ENCODE measurements around the gene SUV39H1. TPM values are rescaled to one million over a fixed set of nuclear protein-coding genes. Genes with fewer than 3 reads are reported as not detected.
A peak's percentile ranks its signal among the peaks of the same experiment; 100 is the strongest.
"Not testable (repeated sequence)": the region's sequence is repeated elsewhere in the genome, so short reads cannot be mapped to it uniquely, and the experiment has no call there.

The SUV39H1 gene, protein sequence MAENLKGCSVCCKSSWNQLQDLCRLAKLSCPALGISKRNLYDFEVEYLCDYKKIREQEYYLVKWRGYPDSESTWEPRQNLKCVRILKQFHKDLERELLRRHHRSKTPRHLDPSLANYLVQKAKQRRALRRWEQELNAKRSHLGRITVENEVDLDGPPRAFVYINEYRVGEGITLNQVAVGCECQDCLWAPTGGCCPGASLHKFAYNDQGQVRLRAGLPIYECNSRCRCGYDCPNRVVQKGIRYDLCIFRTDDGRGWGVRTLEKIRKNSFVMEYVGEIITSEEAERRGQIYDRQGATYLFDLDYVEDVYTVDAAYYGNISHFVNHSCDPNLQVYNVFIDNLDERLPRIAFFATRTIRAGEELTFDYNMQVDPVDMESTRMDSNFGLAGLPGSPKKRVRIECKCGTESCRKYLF
- total RNA-seq: 5.5 and 8.1 TPM in 2 replicates
- 6.7 and 6.9 TPM in 2 replicates for polyA plus RNA-seq

DNA sequence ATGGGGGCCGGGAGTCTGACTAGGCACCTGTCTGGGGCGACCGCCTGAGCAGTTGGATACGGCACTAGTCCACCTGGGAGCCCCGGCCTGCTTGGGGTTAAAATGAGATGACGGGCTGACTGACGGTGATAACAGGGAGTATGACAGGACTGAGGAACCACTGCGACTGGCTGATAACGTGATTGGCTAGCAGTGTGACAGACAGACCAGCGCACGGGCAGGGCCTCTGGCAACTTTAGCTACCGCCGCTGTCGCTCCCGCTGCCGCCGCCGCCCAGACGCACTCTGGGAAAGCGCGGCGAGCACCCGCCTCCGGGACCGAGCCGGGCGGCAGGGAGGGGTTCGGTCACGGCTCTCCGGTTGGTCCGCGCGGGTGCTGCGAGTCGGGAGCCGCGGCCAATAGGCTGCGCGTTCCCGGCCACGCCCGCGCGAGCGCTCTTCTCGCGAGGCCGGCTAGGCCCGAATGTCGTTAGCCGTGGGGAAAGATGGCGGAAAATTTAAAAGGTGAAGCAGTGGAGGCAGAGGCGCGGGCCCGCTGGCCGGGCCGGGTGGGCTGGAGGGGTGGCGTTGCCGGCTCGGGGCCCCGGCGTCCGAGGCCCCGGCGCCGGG is at the start of gene SUV39H1:
Gene SUV39H1 (plus strand): TSS at position 434 of the 608 bp plus-strand sequence. CDS start 51 bp downstream, at position 485.
- no peaks in the 10 kb centered on the region for H3K36me3 ChIP-seq
- DNase-seq (ENCODE audit: low read depth in 1 of 2, low spot score in 1 of 2): peak; percentile 91
- no peaks in the 10 kb centered on the region for H3K9me3 ChIP-seq (ENCODE audit: low read depth)
- H3K27ac ChIP-seq: peak within 1 kb of the TSS; percentile 89
- H3K4me3 ChIP-seq: peak within 1 kb of the TSS; percentile 67
- TF ChIP-seq CTCF (IDR thresholded peaks at IDR 0.05; ENCODE audit: low read depth, low read length): no peak
- no peaks in the 10 kb centered on the region for H3K4me1 ChIP-seq (ENCODE audit: low read depth)
- H3K27me3 ChIP-seq: no peaks in the 10 kb centered on the region

DNA sequence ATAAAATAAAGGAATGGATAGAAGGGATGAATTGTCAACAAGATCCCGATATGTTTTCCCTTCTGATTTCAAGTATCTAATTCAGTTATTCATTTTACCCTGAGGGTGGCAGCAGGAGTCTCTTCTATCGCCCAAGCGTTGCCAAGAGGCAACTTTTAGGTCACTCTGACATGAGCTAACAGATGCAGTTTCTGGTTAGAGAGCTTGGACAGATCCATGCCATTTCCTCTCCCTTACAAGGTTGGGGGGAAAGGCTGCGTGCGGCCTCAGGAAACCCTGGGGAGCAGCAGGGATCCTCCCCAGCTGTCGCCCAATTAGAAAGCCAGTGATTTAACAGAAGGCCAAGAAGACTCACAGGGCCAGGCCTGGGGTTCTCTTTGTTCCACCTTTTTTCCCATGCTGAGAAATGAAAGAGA is 48.2 kb upstream of the SUV39H1 start:
- DNase-seq (ENCODE audit: low read depth in 1 of 2, low spot score in 1 of 2): peak; percentile 48 to 72
- H3K4me3 ChIP-seq: no peak overlapping the region
- H3K27ac ChIP-seq: no peak overlapping the region

GRCh38 chrX:48649102-48649501 is 47.4 kb upstream of the SUV39H1 start:
- Histone ChIP-seq H3K36me3 (no peaks in the 10 kb centered on the region), H3K4me3 (no peak overlapping the region), H3K9me3 (ENCODE audit: low read depth) (no peaks in the 10 kb centered on the region), H3K4me1 (ENCODE audit: low read depth) (no peaks in the 10 kb centered on the region), H3K27me3 (no peaks in the 10 kb centered on the region), H3K27ac (no peak overlapping the region)
- no peak for TF ChIP-seq CTCF (IDR thresholded peaks at IDR 0.05; ENCODE audit: low read depth, low read length)
- DNase-seq (ENCODE audit: low read depth in 1 of 2, low spot score in 1 of 2): no peak

More for the DNA sequence above, 48.2 kb upstream of the SUV39H1 start:
- no peaks in the 10 kb centered on the region for H3K27me3 ChIP-seq
- no peaks in the 10 kb centered on the region for H3K9me3 ChIP-seq (ENCODE audit: low read depth)
- no peaks in the 10 kb centered on the region for H3K4me1 ChIP-seq (ENCODE audit: low read depth)
- H3K36me3 ChIP-seq: no peaks in the 10 kb centered on the region
- TF ChIP-seq CTCF (IDR thresholded peaks at IDR 0.05; ENCODE audit: low read depth, low read length): peak; percentile 25

DNA sequence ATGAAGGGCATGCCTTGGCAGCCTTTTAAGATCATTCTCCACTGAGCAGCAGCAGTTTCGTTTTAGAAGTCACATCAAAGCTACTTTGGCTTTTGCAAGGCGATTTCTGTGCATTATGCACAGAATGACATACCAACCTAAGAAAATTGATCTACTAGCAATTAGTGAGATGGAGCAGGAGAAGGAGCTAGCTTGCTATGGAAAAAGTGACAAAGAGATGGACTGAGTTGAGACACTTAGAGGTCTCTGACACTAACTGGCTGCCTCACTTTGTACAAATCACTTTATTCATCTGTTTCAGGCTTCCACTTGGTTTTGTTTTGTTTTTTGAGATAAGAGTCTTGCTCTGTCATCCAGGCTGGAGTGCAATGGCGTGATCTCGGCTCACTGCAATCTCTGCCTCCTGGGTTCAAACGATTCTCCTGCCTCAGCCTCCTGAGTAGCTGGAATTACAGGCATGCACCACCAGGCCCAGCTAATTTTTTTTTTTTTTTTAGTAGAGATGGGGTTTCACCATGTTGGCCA is 44.4 kb upstream of the SUV39H1 start:
- H3K4me3 ChIP-seq; H3K27ac ChIP-seq; H3K27me3 ChIP-seq; H3K36me3 ChIP-seq; DNase-seq (ENCODE audit: low read depth in 1 of 2, low spot score in 1 of 2); H3K9me3 ChIP-seq (ENCODE audit: low read depth); H3K4me1 ChIP-seq (ENCODE audit: low read depth): not testable (repeated sequence)

- DNase-seq (ENCODE audit: low read depth in 1 of 2, low spot score in 1 of 2): not testable (repeated sequence)
These were observed 41.8 kb upstream of the SUV39H1 start for GRCh38 chrX:48654746-48655145.

GRCh38 chrX:48659686-48660085 is 36.8 kb upstream of the SUV39H1 start:
- not testable (repeated sequence) for H3K27me3 ChIP-seq; DNase-seq (ENCODE audit: low read depth in 1 of 2, low spot score in 1 of 2); H3K4me3 ChIP-seq; H3K4me1 ChIP-seq (ENCODE audit: low read depth); H3K36me3 ChIP-seq; H3K9me3 ChIP-seq (ENCODE audit: low read depth); H3K27ac ChIP-seq

More at GRCh38 chrX:48654746-48655145, 41.8 kb upstream of the SUV39H1 start:
- H3K9me3 ChIP-seq (ENCODE audit: low read depth); H3K4me1 ChIP-seq (ENCODE audit: low read depth); H3K27me3 ChIP-seq; H3K4me3 ChIP-seq; H3K36me3 ChIP-seq; H3K27ac ChIP-seq: not testable (repeated sequence)

DNA sequence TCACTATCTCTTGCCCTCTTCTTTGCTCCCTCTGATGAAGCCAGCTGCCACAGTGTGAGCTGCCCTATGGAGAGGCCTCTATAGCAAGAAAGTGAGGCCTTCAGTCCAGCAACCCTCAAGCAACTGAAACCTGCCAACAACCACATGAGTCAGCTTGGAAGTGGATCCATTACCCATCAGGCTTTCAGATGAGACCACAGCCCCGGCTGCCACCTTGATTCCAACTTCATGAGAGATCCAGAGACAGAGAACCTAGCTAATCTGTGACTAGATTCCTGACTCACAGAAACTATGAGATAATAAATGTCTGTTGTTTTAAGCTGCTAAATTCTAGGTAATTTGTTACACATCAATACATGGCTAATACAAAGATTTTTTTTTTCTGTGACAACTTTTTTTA is 33.3 kb upstream of the SUV39H1 start:
- TF ChIP-seq CTCF (IDR thresholded peaks at IDR 0.05; ENCODE audit: low read depth, low read length): no peak
- H3K9me3 ChIP-seq (ENCODE audit: low read depth): no peaks in the 10 kb centered on the region
- no peaks in the 10 kb centered on the region for H3K27me3 ChIP-seq
- H3K4me3 ChIP-seq: no peak overlapping the region
- H3K36me3 ChIP-seq: no peaks in the 10 kb centered on the region
- DNase-seq (ENCODE audit: low read depth in 1 of 2, low spot score in 1 of 2): no peak
- no peaks in the 10 kb centered on the region for H3K4me1 ChIP-seq (ENCODE audit: low read depth)
- no peak overlapping the region for H3K27ac ChIP-seq
